Transverse colon (tissue), 4 donors: ENCODE data around the gene CLDN6.

Experiments
- POLR2A ChIP-seq: fragments of 450-650 bp; IDR thresholded peaks from one replicate; pipeline ENCODE4 v1.6.1; 2016; ENCODE audit warnings: antibody characterized with exemption, mild to moderate bottlenecking, moderate library complexity
- POLR2AphosphoS5 ChIP-seq, 3 donors: sonication (generic); formaldehyde crosslinking; IDR thresholded peaks; one replicate each; pipeline ENCODE4 v1.6.1; 2016; ENCODE audit warnings: antibody characterized with exemption in 3 of 3
- TF ChIP-seq, protein P1 (sequence below), 5 experiments: fragments of 200-600 bp in 3 of 5; fragments of 450-650 bp in 2 of 5; sonication (generic) in 3 of 5; IDR thresholded peaks; 1 replicate in 2 of 5; 2 replicates in 3 of 5; pipeline ENCODE4 v1.5.1; 2016 to 2017; ENCODE audit warnings: antibody characterized with exemption in 5 of 5, inconsistent platforms in 3 of 5, mild to moderate bottlenecking in 2 of 5, moderate library complexity in 1 of 5

DNA sequence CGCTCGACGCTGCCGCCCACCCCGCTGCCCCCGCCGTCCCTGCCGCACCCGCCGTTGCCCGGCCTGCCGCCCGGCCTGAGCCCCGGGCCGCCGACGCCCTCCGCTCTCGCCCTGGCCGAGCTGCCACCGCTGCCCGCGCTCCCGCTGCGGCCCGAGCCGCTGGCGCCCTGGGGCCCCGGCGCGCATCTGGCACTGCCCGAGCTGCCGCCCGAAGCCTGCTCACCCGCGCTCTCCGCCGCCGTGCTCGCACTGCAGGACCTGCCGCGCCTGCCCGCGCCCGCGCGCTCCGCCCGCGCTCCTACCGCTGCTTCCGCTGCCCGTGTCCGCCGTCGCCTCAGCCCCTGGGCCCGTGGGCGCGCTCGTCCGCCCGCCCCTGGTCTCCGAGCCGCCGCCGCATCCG lies 13.7 kb downstream of the CLDN6 start:
- TF ChIP-seq POLR2AphosphoS5 (IDR thresholded peaks at IDR 0.05) (no peak), POLR2A (no peak)
- TF ChIP-seq, protein P1, sequence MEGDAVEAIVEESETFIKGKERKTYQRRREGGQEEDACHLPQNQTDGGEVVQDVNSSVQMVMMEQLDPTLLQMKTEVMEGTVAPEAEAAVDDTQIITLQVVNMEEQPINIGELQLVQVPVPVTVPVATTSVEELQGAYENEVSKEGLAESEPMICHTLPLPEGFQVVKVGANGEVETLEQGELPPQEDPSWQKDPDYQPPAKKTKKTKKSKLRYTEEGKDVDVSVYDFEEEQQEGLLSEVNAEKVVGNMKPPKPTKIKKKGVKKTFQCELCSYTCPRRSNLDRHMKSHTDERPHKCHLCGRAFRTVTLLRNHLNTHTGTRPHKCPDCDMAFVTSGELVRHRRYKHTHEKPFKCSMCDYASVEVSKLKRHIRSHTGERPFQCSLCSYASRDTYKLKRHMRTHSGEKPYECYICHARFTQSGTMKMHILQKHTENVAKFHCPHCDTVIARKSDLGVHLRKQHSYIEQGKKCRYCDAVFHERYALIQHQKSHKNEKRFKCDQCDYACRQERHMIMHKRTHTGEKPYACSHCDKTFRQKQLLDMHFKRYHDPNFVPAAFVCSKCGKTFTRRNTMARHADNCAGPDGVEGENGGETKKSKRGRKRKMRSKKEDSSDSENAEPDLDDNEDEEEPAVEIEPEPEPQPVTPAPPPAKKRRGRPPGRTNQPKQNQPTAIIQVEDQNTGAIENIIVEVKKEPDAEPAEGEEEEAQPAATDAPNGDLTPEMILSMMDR (IDR thresholded peaks at IDR 0.05): no peak
